NCI-H1436 (cell line): ENCODE data around the gene ZNF296.
A peak's percentile ranks its signal among the peaks of the same experiment; 100 is the strongest.

Source experiments
- DNase-seq: peaks from one replicate; lab custom pipeline; 2025; lab: John Stamatoyannopoulos, UW

The ZNF296 gene

GRCh38 chr19:45086480-45086879 lies 10.2 kb upstream of the ZNF296 start:
- DNase-seq: no peak

- DNase-seq: no peak
Measured at GRCh38 chr19:45082170-45082569, 5.9 kb upstream of the ZNF296 start.

GRCh38 chr19:45079911-45080370 lies 3.7 kb upstream of the ZNF296 start:
- DNase-seq: no peak

- peak; percentile 51 for DNase-seq
Measured at GRCh38 chr19:45079063-45079910, 3.0 kb upstream of the ZNF296 start, which contains the start of gene GEMIN7. Gene GEMIN7, plus strand, starts transcription at chr19:45079260. Its CDS starts 10,855 bp downstream, at chr19:45090115.

GRCh38 chr19:45078390-45079062 lies 2.2 kb upstream of the ZNF296 start:
- DNase-seq: no peak

- no peak for DNase-seq
Measured at GRCh38 chr19:45076851-45077730, 813 bp upstream of the ZNF296 start.

- peak; percentile 7 for DNase-seq
Measured at GRCh38 chr19:45075301-45076028, 813 bp downstream of the ZNF296 start.

GRCh38 chr19:45074744-45075300 lies 1.5 kb downstream of the ZNF296 start:
- DNase-seq: no peak

GRCh38 chr19:45071969-45072790 lies 4.1 kb downstream of the ZNF296 start:
- no peak for DNase-seq

GRCh38 chr19:45071545-45071938 lies 4.7 kb downstream of the ZNF296 start:
- DNase-seq: no peak

- DNase-seq: no peak
Measured at GRCh38 chr19:45070861-45071544, 5.3 kb downstream of the ZNF296 start.

GRCh38 chr19:45070214-45070613 lies 6.1 kb downstream of the ZNF296 start:
- no peak for DNase-seq

- DNase-seq: no peak
Measured at GRCh38 chr19:45069056-45069455, 7.2 kb downstream of the ZNF296 start.

GRCh38 chr19:45068041-45068440 lies 8.2 kb downstream of the ZNF296 start:
- no peak for DNase-seq

GRCh38 chr19:45066921-45067661 lies 9.2 kb downstream of the ZNF296 start:
- no peak for DNase-seq

- no peak for DNase-seq
Measured at GRCh38 chr19:45063851-45064801, 12.2 kb downstream of the ZNF296 start.

- no peak for DNase-seq
Measured at GRCh38 chr19:45061965-45062364, 14.3 kb downstream of the ZNF296 start.
